ENCODE data around the gene HES1. TPM values are rescaled to one million over a fixed set of nuclear protein-coding genes. Genes with fewer than 3 reads are reported as not detected.
A peak's percentile ranks its signal among the peaks of the same experiment; 100 is the strongest.

Gene HES1
- total RNA-seq, 1 donor = 4.0 TPM

GRCh38 chr3:194101592-194102432 is 34.1 kb upstream of the HES1 start:
- no peak for DNase-seq (ENCODE audit: low read depth in 2 of 3, low spot score in 2 of 3)

GRCh38 chr3:194102436-194102835 is 33.5 kb upstream of the HES1 start:
- no peak for DNase-seq (ENCODE audit: low read depth in 2 of 3, low spot score in 2 of 3)

GRCh38 chr3:194103505-194103904 is 32.4 kb upstream of the HES1 start:
- DNase-seq (ENCODE audit: low read depth in 2 of 3, low spot score in 2 of 3) = peak in 1 of 3 donors; percentile 22

DNA sequence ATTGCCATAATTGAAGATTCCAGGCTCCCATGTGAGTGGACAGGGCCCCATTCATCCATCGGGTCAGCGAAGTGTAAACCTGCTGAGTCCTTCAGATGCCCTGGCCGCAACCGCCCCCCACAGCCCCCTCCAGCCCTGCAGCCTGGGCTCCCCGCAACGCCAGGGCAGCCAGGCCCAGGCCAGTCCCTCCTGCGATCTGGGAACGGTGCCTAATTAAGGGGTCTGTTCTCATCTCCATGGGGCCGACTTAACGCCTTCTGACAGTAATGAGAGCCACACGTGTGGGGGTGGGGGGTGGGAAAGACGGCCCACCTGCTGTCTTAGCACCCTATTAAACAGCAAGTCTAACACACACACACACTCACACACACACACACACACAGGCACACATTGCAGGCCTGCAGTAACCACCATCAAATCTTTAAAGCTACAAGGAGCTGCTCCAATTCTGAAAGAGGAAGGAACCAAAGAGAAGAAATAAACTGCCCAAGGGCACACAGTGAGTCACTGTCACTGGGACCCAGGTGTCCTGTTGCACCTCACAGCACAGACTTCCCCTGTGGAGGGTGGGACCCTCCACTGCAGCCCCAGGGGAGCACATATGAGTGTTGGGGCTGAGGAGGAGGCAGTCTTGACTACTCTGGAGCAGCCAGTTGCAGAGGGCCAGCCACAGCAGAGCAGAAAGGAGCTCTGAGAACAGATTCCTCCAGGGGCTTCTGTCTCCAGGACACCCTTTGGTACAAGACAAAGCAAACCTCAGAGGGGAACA is 31.8 kb upstream of the HES1 start:
- peak in 2 of 3 donors; percentile 70 to 81 for DNase-seq (ENCODE audit: low read depth in 2 of 3, low spot score in 2 of 3)

GRCh38 chr3:194105292-194105691 is 30.7 kb upstream of the HES1 start:
- DNase-seq (ENCODE audit: low read depth in 2 of 3, low spot score in 2 of 3) = no peak

GRCh38 chr3:194107107-194107506 is 28.8 kb upstream of the HES1 start:
- no peak for DNase-seq (ENCODE audit: low read depth in 2 of 3, low spot score in 2 of 3)

DNA sequence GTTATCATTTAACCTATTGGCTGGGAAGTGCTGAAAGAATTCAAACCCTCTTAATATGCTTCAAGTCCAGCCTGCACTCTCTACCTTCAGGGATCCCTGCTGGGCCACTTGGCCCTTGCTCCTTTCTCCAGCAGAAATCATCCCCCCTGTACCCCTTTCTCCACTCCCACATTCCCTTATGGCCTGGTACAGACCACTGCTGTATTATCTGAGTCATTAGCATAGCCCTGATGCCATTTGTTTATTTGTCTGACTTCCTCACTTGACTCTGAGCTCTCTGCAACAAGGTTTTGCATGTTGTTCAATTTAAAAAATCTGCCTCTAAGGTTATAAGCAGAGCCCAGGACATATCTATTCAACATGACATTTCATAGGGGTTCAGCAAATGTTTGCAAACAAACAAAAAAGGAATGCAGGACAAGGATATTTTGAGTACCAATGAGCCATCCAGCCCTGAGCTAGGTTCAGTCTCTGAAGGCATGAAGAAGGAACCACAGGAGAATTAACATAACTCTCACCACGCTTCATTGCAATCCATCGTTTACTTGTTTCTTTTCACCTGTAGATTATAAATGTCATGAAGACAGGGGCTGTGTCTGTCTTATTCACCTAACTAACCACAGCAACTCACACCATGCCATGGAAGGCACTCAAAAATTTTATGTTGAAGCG is 26.6 kb upstream of the HES1 start:
- no peak for DNase-seq (ENCODE audit: low read depth in 2 of 3, low spot score in 2 of 3)

DNA sequence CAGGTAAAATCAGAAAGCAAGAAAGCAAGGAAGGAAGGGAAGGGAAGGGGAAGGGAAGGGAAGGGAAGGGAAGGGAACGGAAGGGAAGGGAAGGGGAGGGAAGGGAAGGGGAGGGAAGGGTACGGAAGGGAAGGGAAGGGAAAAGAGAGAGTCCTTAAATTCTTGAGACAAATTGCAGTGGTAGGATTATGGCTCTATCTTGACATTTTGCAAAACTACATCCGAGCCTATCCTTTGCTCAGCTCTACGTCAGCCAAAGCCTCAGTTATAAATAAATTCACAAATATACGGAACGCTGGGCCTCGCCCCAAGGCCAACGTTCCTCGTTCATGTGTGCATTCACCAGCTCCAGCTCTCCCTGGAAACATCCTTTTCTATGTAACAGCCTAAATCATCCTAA is 25.5 kb upstream of the HES1 start:
- no peak for DNase-seq (ENCODE audit: low read depth in 2 of 3, low spot score in 2 of 3)

DNA sequence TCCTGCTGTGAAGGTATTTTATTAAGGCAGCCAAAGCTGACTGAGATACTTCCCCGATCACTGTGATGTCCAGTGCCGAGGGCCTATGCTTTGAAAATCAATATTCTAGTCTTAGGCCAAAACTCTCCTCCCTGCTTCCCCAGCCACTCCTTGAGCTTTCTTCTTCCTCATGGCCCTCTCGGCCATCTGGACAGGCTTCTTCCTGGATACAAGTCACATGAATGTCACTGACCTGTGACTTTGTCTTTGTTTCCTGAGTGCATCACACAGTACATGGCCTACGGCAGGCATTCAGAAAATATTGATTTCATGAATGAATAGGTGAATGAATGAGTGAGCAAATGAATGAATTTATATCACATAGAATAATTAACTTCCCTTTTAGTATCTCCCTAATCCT is 24.6 kb upstream of the HES1 start:
- DNase-seq (ENCODE audit: low read depth in 2 of 3, low spot score in 2 of 3) = no peak

DNA sequence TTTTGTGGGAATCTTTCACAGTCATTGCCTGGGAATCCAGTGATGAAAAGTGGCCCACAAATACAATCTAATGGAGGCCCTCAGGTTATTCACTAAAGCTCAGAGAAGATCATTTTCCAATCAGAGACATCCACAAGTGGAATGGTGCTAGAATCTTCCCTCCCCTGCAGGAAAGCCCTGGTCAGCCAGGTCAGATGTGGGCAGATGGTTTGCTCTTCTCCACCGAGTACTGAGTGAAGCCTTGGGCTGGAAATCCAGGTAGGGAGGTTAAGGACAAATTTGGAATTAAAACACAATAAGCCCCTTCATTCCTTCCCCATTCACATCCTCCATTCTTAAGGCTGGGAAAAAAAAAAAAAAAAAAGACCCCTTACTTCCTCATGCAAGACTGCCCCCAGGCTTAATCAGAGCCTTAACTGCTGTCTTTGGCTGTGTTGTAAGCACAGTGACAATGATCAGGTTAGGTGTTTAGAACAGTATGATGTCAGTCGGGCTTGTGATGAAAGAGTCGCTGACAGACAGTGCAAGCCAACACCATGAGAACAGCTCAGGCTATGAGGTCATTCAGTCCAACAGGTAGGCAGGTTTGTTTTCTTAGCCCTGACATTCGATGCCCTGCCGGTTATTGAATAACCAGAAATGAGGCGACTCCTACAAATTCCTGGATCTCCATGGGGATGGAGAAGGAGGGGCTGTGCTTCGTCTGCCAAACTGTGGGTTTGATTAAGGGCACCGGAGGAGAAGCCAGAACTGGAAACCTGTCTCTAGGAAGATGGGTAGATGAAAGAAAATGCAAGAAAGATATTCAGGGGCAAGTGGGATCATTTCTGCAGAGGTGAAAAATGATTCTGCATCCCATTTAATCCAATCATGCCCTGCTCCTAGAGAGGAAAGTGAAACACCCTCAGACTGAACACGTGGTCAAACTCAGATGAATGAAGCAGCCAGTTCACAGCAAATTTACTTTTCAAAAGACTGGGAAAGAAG is 23.5 kb upstream of the HES1 start:
- no peak for DNase-seq (ENCODE audit: low read depth in 2 of 3, low spot score in 2 of 3)

DNA sequence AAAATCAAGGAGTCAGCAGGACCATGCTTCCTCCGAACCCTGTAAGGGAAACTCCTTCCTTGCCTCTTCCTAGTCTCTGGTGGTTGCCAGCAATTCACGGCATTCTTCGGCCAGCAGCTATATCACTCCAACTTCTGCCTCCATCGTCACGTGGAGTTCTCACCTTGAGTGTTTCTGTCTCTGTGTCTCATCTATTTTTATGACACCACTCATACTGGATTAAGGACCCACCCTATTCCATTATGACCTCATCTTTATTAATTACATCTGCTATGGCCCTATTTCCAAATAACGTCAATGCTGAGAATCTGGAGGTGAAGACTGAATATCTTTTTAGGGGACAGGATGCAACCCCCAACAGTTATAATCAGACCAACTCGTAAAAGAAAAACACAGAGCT is 21.8 kb upstream of the HES1 start:
- DNase-seq (ENCODE audit: low read depth in 2 of 3, low spot score in 2 of 3) = no peak

- no peak for DNase-seq (ENCODE audit: low read depth in 2 of 3, low spot score in 2 of 3)
Observed at GRCh38 chr3:194117104-194117845, 18.7 kb upstream of the HES1 start.

DNA sequence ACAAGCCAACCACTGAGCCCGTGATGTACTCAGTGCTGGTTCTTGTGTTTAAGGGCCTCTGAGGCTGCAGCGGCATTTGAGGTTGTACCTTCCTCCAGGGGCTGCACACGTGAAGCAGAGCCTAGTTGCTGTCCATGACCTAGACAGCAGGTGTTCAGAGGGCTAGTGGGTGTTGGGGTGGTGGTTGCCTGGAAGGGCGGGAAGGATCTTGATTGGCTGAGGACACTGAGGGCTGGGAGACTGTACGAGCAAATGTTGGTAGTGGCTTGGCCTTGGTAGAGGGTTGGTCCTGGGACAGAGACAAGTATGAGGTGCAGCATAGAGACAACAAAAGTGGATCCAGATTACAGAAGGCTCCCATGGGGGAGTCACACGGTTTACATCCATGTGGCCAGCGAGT is 17.0 kb upstream of the HES1 start:
- no peak for DNase-seq (ENCODE audit: low read depth in 2 of 3, low spot score in 2 of 3)

DNA sequence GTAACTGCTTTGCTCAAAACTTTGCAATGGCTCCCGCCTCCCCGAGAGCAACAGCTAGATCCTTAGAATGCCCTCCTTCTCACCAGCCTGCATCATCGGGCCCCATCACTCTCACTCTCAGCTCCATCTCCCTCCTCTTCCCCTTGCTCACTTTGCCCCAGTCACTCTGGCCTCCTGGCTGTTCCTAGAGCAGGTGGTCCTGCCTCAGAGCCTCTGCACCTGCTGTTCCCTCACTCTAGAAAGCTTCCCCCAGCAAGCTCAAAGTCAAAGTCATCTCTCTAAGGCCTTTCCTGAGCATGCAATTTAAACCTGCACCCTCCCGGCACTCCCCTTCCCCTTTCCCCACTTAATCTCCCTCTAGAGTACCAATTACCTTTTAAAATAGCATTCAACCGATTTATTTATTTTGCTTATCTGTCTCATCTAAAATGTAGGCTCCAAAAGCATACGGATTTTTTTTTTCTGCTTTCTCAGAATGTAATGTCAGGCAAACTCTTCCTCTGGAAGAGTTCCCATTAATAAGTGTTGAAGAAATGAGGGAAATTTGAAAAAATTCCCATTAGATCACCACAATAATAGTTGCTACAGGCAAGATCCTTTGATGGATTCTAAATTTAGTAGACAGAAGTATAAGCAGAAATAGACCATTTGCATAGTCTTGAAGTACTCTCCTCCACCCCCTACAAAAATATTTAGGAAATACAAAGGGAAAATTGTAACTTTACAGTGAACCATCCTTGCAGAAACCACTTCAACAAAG is 15.9 kb upstream of the HES1 start:
- DNase-seq (ENCODE audit: low read depth in 2 of 3, low spot score in 2 of 3) = no peak

DNA sequence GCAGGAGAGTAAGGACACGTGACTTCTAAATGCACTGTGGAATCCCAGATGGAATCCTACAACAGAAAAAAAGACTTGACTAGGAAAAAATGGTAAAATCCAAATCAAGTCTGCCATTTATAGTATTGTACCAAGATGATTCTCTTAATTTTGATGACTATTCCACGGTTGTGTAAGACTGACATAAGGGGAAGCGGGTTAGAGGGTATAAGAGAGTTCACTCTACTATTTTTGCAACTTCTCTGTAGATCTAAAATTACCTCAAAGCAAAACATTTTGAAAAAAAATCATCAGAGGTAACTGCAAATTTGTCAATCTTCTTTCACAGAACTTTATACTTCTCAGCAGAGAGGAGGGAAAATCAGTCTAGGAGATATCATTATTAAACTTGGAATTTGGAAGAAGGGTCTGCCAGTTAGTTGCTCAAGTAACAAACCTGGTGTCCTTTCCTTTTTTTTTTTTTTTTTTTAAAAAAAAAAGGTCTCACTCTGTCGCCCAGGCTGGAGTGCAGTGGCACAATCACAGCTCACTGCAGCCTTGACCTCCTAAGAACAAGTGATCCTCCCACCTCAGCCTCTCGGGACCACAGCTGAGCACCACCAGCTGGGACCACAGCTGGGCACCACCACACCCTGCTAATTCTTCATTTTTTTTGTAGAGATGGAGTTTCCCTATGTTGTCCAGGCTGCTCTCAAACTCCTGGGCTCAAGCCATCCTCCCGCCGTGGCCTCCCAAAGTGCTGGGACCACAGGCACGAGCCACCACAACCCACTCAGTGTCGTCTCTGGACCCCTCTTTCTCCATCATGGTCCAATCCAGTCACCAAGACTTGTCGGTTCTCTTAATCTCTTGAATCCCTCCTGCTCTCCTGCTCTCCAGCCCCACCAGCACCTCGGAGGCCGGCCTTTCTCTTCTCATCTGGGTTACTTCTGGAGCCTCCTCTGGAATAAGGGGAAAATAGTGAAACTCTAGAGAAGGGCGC is 14.9 kb upstream of the HES1 start:
- no peak for DNase-seq (ENCODE audit: low read depth in 2 of 3, low spot score in 2 of 3)

- no peak for DNase-seq (ENCODE audit: low read depth in 2 of 3, low spot score in 2 of 3)
Observed at GRCh38 chr3:194121891-194122631, 13.9 kb upstream of the HES1 start.

DNA sequence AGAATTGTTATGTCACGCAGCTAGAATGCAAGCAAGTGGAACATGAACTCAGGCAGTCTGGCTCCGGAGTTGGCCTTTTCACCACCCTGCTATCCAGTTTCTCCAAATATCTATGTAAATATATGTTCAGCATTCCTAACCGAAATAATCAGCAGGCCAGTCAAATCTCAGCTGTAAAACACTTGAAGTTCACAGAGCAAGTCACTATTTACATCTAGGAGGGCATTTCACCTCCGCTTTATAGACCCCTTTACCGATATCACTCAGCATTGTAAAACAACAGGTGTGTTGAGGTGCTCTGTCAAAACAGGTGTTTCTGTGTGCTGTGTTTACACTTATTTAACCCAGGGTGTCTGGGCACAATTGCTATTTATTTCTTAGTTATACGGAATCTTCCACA is 12.2 kb upstream of the HES1 start:
- DNase-seq (ENCODE audit: low read depth in 2 of 3, low spot score in 2 of 3) = no peak
